ENCODE data around the gene SLC25A51.

Gene SLC25A51

GRCh38 chr9:37840560-37841194, 63.2 kb downstream of the SLC25A51 start:
- no peak for TF ChIP-seq CTCF (IDR thresholded peaks at IDR 0.05; ENCODE audit: low read depth, low read length)
- DNase-seq (ENCODE audit: low read depth, low spot score): peak; percentile 70
- in situ Hi-C loops (cut with HindIII; ENCODE audit: low sequenced_read_pairs): no loop called here
- H3K4me3 ChIP-seq (ENCODE audit: low read depth, low read length): no peak overlapping the region

- in situ Hi-C loops (cut with HindIII; ENCODE audit: low sequenced_read_pairs): no loop called here
- H3K4me3 ChIP-seq (ENCODE audit: low read depth, low read length): no peak overlapping the region
- TF ChIP-seq CTCF (IDR thresholded peaks at IDR 0.05; ENCODE audit: low read depth, low read length): no peak
- DNase-seq (ENCODE audit: low read depth, low spot score): no peak
Measured at GRCh38 chr9:37839496-37840461, 64.1 kb downstream of the SLC25A51 start.

Data from astrocyte of the spinal cord (primary cell).